Right lung (tissue), 5 donors: ENCODE data around the gene LRRC8A. TPM values are rescaled to one million over a fixed set of nuclear protein-coding genes. Genes with fewer than 3 reads are reported as not detected.
"Not testable (repeated sequence)": the region's sequence is repeated elsewhere in the genome, so short reads cannot be mapped to it uniquely, and the experiment has no call there.

Experiments used
- DNase-seq, 2 donors: peaks; one replicate each; pipeline ENCODE4 v3.0.0-alpha.2; 2013
- polyA plus RNA-seq, 5 donors: library from polyadenylated mRNA; unstranded; fragments of 120-200 nt; gene quantifications; one replicate each; pipeline versions ENCODE4 v1.2.1 to v1.2.3, GENCODE V29; 2013; ENCODE audit warnings: inconsistent platforms in 1 of 5, low replicate concordance in 1 of 5; ENCODE audit not compliant: insufficient read length in 5 of 5, insufficient read depth in 1 of 5

The LRRC8A gene
- polyA plus RNA-seq, 5 donors, result 23.2 to 30.0 (median 26.5) TPM

- no peak for DNase-seq
Observed at GRCh38 chr9:128861501-128861900, 20.4 kb upstream of the LRRC8A start.

DNA sequence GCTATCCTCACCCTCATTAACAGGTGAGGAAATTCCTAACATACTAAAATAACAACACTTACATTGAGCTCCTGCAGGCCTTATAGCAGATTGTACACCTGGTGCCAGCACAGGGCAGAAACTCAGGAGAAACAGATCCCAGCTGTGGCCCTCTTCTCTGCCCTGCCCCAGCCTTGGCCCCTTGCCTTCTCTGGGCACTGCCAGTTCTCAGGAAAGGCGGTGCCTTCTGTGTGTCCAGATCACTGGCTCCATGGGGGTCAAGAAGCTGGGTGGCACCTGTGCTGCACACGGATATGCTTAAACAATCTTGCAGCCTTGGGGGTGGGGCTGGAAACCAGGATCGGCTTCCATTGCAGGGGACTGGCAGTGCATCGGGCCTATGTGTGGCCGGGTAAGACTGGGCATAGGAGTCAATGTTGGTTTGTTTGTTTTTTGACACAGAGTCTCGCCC, 19.5 kb upstream of the LRRC8A start:
- no peak for DNase-seq

GRCh38 chr9:128863647-128864046, 18.3 kb upstream of the LRRC8A start:
- peak in 1 of 2 donors; percentile 33 for DNase-seq

- DNase-seq, result no peak
Observed at GRCh38 chr9:128870128-128870940, 11.6 kb upstream of the LRRC8A start.

DNA sequence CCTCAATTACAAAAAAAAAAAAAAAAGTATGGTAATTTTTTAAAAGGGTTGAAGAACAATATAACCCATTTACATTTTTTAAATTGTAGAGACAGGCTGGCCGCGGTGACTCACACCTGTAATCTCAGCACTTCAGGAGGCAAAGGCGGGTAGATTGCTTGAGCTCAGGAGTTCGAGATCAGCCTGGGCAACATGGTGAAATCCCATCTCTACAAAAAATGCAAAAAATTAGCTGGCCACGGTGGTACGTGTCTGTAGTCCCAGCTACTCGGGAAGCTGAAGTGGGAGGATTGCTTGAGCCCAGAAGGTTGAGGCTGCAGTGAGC, 11.0 kb upstream of the LRRC8A start:
- DNase-seq, result not testable (repeated sequence)

DNA sequence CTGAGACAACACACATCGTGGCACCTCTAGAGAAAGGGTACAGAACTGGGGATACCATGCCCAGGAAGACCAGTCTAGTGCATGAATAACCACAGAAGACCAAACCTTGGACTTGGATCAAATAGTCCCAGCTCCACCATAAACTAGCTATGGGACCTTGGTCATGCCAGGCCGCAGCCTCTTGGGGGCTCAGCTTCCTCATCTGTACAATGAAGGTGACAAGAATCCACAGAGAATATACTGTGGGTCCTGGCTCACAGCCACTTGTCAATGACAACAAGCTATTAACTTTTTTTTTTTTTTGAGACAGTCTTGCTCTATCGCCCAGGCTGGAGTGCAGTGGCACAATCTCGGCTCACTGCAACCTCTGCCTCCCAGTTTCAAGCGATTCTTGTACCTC, 4.1 kb upstream of the LRRC8A start:
- DNase-seq, result no peak

DNA sequence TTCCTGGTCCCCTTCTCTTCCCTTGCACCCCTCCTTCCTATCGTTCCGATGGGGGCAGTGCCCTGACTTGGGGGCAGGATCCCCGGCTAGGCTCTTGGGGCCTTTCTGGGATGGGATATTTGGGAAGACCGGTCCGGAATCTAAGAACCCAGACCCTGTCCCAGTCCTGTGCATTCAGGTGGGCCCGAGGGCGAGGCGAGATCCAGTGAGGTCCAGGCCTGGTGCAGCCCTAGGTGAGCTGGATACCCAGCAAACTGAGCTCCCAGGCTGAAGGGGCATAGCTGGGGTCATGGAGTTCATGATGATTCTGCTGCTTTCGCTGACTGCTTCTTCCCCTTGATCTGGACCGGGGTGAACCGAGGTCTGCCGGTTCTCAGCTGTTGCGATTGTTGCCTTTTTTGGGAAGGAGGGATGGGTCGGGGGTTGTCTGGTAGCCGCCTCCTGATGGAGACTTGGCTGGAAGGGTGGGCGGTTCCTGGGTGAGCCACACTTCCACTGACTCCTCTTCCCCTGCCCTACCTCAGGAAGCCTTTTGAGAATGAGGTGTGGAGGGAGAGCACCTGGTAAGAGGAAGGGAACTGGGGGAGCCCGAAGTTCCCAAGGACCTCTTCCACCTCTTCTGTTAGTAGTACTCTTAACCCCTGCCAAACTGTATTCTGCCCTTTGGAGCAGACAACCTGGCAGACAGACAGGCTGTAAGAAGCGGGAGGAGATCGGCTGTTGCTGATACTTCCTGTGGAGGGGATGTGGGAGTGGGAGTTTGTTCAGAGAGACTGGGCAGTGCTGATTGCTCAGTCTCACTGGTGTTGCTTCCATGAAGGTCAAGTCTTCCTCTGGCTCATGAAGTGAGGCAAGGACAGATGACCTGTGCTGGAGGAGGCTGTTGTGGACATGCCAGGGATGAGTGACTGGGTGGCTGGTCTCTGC, 1.0 kb downstream of the LRRC8A start:
- no peak for DNase-seq

DNA sequence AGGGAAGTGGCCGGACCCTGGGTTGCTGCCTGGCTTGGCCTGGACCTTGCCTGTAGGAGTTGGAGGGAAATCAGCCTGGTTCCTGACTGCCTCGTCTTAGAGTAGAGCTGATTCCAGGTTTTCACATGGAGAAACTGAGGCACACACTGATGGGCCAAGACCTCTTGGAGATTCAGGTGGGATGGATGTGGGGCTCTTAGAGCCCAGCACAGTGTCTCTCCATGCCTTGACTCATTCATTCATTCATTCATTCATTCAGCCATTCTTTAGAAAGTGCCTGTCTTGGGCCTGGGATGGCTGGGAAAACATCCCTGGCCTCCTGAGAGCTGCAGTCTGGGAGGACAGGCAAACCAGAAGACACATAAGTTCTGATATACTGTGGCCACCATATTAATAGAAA, 2.2 kb downstream of the LRRC8A start:
- no peak for DNase-seq

- DNase-seq, result no peak
Observed at GRCh38 chr9:128885376-128885775, 3.4 kb downstream of the LRRC8A start.

DNA sequence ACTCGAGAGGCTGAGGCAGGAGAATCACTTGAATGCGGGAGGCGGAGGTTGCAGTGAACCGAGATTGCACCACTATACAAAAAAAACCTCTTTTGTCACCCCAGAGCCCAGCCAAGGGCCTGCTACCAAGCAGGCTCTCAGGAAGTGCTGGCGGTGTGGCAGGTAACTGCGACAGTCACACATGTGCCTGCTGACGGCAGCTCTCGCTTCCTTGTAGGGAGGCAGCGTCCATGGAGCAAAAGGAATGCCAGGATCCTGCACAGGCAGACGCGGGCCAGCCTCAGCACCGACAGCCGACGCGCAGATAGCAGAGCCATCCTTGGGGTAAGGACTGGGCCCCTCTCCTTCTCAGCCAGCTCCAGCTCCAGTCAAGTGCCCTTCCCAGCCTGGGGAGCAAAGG, 3.9 kb downstream of the LRRC8A start:
- DNase-seq, result no peak

DNA sequence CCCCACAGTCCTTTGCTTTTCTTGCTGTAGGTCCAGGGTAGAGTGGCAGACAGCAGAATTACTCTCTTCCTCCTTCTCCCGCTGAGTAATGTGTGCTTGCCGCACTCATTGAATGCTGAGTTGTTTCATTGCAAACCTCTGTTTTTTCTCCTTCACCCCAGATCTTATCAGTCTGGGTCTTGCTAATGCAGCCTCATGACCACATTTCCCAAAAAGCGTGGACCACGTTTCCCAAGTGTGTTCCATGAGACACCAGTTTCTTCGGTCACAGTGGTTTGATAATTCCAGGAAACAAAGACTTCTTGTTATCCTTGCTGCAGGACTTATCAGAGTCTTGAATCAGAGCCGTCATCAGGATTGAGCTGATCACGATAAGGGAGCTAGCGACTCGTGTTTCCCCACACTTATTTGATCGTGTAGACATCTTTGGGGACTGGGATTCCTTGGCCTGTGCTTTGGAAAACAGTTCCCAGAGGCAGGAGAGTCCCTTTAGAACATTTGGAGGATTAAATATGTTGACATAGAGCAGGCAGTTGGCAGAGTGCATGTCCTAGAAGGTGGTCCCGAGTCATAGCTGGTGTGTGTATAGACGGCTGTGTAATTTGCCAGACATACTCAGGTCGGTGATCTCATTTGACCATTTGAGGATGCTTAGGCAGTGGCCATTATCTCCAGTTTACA, 4.4 kb downstream of the LRRC8A start:
- no peak for DNase-seq

DNA sequence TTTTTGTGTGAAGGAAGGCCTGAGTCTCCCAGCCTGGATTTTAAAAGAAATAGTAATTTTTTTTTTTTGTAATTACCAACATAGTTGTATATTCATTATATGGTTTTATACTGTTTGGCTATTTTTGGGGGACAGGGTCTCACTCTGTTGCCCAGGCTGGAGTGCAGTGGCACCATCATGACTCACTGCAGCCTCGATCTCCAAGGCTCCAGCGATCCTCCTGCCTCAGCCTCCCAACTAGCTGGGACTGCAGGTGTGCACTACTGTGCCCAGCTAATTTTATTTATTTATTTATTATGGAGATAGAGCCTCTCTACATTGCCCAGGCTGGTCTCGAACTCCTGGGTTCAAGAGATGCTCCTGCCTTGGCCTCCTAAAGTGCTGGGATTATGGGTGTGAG, 5.1 kb downstream of the LRRC8A start:
- DNase-seq, result no peak

DNA sequence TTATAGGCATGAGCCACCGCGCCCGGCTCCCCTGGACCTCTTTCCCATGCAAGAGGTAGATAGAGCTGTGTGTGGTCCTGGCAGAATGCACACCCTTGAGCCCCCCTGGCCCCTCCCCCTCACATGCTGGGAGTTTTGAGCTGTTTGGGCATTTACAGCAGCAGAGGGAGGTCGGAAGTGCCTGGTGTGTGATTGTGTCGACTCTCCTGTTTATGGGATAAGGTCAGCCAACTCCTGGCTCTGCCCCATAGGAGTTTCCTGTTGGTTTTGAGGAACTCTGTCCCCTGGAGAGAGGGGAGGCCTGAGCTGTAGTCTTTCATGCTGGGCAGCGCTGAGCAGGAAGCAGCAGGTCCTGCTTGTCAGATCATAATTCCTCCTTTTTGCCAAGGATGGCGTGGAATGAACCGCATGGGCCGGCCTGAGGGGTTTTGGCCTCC, 6.0 kb downstream of the LRRC8A start:
- no peak for DNase-seq

GRCh38 chr9:128891321-128892220, 9.6 kb downstream of the LRRC8A start:
- DNase-seq, result no peak

DNA sequence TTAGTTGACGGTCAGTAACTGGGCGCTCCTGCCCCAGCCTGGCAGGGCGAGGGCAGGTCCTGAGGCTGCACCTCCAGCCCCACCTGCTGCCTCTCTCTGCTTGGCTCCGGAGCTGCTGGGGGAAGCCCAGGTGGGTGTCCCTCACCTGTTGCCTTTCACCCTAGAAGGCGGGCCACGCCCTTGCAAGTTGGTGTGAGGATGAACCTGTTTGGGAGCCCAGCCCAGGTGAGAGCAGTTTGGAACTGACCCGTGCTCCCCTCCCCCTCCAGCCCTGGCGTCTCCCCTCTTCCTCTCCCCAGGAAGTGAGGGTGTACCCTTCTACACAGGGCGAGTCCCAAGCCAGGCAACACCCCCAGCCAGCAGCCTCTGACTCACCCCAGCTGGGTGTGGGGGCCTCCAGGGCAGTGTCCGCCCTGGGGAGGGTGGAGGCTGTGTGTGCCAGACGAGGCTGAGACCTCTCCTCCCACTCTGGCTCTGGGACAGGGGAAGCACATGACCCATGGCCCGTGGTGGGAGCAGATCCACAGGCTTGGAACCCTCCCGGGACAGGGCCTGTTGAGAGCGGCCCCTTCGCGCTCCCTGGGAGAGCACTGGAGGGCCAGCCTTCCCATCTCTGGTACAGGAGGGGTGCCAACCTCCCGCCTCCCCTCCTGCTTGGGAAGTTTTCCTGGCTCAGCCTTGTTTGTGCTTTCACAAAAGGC, 10.4 kb downstream of the LRRC8A start:
- peak; percentile 53 to 56 for DNase-seq

DNA sequence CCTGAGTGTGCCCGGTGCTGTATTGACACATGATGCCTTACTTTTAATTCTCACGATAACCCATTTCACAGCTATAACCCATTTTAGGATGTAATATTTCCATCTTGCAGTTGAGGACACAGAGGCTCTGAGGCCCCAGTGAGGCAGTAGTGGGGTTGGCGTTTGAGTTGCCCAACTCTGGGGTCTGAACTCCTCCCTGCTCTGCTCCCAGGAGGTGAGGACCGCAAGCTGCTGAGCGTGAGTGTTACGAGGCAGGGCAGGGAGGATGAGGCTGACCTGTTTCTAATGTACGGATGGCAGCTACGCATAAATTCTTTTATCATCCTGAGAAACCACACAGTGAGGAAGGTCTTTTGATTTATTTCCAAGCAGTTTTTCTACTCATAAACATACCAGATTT, 11.4 kb downstream of the LRRC8A start:
- no peak for DNase-seq

DNA sequence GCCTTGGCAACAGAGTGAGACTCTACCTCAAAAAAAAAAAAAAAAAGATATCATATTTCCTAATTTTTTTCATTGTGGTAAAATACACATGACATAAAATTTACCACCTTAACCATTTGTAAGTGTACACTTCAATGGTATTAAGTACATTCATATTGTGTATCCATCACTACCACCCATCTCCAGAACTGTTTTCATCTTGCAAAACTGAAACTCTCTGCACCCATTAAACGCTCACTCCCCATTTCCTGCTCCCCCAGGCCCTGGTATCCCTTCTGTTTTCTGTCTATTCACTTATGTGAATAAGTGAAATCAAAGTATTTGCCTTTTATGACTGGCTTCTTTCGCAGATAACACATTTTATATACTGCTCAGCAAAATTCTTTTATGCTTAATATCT, 12.8 kb downstream of the LRRC8A start:
- no peak for DNase-seq

GRCh38 chr9:128895556-128895955, 13.6 kb downstream of the LRRC8A start:
- DNase-seq, result no peak

- DNase-seq, result no peak
Observed at GRCh38 chr9:128898382-128898781, 16.4 kb downstream of the LRRC8A start.

DNA sequence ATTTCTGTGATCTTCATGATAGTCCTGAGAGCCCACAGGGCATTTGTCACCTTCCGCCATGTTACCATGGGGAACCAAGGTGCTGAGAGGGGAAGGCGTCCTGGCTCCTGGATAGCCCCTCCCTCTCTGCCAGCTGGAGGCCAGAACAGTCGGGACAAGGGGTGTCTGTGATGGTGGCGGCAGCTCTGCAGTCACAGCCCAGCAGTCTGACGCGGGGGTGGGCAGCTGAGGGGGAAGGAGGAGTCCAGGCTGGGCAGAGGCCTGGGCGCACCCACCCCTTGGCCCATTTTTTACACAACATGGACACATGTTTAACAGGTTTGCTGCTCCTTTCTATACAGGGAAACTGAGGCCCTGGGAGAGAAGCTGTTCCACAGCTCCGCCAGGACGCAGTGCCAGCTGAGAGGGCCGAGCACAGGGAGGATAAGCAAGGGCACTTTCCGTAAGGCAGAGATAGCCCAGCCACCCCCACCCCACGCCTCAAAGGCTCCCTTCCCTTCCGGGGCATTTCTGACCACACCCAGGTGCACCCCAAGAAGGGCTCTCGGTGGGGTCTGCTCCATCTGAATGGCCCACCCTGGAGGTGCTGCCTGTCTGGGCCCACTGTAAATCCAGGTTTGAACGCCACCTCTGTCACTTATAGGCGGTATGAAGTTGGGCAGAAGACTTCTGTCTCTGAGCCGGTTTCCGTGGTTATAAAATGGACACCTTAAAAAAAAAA, 17.1 kb downstream of the LRRC8A start:
- no peak for DNase-seq
